H9 (cell line): ENCODE data around the gene STK32B. TPM values are rescaled to one million over a fixed set of nuclear protein-coding genes. Genes with fewer than 3 reads are reported as not detected.

Experiments used
- DNase-seq: peaks from one replicate; pipeline ENCODE4 v3.0.0-alpha.2; 2017
- H2AFZ ChIP-seq: one replicate; pipeline ENCODE4 v1.6.1; 2013; ENCODE audit warnings: mild to moderate bottlenecking, low read length, control low read depth, moderate library complexity
- H2AK5ac ChIP-seq: 2 replicates; pipeline ENCODE4 v1.6.1; 2013; ENCODE audit warnings: low read length, control low read depth, mixed read lengths; ENCODE audit not compliant: insufficient read length
- H2BK120ac ChIP-seq: one replicate; pipeline ENCODE4 v1.6.1; 2013; ENCODE audit warnings: low read depth, mild to moderate bottlenecking, low read length, control low read depth, inconsistent platforms; ENCODE audit not compliant: poor library complexity, severe bottlenecking
- H2BK12ac ChIP-seq: 2 replicates; pipeline ENCODE4 v1.6.1; 2013; ENCODE audit warnings: low read length, control low read depth, mixed read lengths, low read depth; ENCODE audit not compliant: insufficient read length
- H2BK15ac ChIP-seq: 2 replicates; pipeline ENCODE4 v1.6.1; 2013; ENCODE audit warnings: low read depth, low read length, control low read depth
- H2BK20ac ChIP-seq: one replicate; pipeline ENCODE4 v1.6.1; 2013; ENCODE audit warnings: low read depth, mild to moderate bottlenecking, low read length, control low read depth, inconsistent platforms; ENCODE audit not compliant: poor library complexity, severe bottlenecking
- H2BK5ac ChIP-seq: 2 replicates; pipeline ENCODE4 v1.6.1; 2013; ENCODE audit warnings: low read length, control low read depth, mixed read lengths; ENCODE audit not compliant: insufficient read length
- H3K14ac ChIP-seq: 2 replicates; pipeline ENCODE4 v1.6.1; 2013; ENCODE audit warnings: low read length, control low read depth; ENCODE audit not compliant: insufficient read depth
- H3K18ac ChIP-seq: 2 replicates; pipeline ENCODE4 v1.6.1; 2013; ENCODE audit warnings: low read depth, mild to moderate bottlenecking, mixed read lengths, low read length, control low read depth; ENCODE audit not compliant: insufficient read length
- H3K23ac ChIP-seq: 2 replicates; pipeline ENCODE4 v1.6.1; 2013; ENCODE audit warnings: low read length, control low read depth, mixed read lengths, low read depth; ENCODE audit not compliant: insufficient read length
- H3K23me2 ChIP-seq: 2 replicates; pipeline ENCODE4 v1.6.1; 2013; ENCODE audit warnings: low read depth, mild to moderate bottlenecking, mixed read lengths, low read length, control low read depth; ENCODE audit not compliant: insufficient read length, poor library complexity, severe bottlenecking
- H3K27ac ChIP-seq: 2 replicates; pipeline ENCODE4 v1.5.1; 2013; ENCODE audit warnings: low read length, control low read depth, mixed read lengths, low read depth; ENCODE audit not compliant: insufficient read length
- H3K27me3 ChIP-seq: 2 replicates; pipeline ENCODE4 v1.6.1; 2013; ENCODE audit warnings: low read length, control low read depth, inconsistent platforms; ENCODE audit not compliant: insufficient read depth
- H3K4ac ChIP-seq: 2 replicates; pipeline ENCODE4 v1.6.1; 2013; ENCODE audit warnings: low read depth, mild to moderate bottlenecking, control low read depth, inconsistent platforms, low read length, moderate library complexity
- H3K4me1 ChIP-seq: 2 replicates; pipeline ENCODE4 v1.6.1; 2013; ENCODE audit warnings: low read length, control low read depth, inconsistent platforms; ENCODE audit not compliant: insufficient read depth
- H3K4me2 ChIP-seq: 2 replicates; pipeline ENCODE4 v1.6.1; 2013; ENCODE audit warnings: low read length, control low read depth, mixed read lengths; ENCODE audit not compliant: insufficient read length, insufficient read depth
- H3K56ac ChIP-seq: 2 replicates; pipeline ENCODE4 v1.6.1; 2013; ENCODE audit warnings: low read depth, mild to moderate bottlenecking, mixed read lengths, low read length, control low read depth; ENCODE audit not compliant: insufficient read length
- H3K79me1 ChIP-seq: 2 replicates; pipeline ENCODE4 v1.6.1; 2013; ENCODE audit warnings: low read depth, mild to moderate bottlenecking, moderate library complexity, low read length, control low read depth, inconsistent platforms; ENCODE audit not compliant: insufficient read depth, poor library complexity, severe bottlenecking
- H3K79me2 ChIP-seq: 2 replicates; pipeline ENCODE4 v1.6.1; 2013; ENCODE audit warnings: low read length, control low read depth, inconsistent platforms; ENCODE audit not compliant: insufficient read depth
- H3K9ac ChIP-seq: 2 replicates; pipeline ENCODE4 v1.6.1; 2013; ENCODE audit warnings: low read length, control low read depth, mixed read lengths; ENCODE audit not compliant: insufficient read length; ENCODE audit errors: extremely low read depth
- H3K9me3 ChIP-seq: one replicate; pipeline ENCODE4 v1.6.1; 2013; ENCODE audit warnings: low read depth, low read length, inconsistent platforms; ENCODE audit not compliant: control insufficient read depth
- H3T11ph ChIP-seq: one replicate; pipeline ENCODE4 v1.6.1; 2013; ENCODE audit warnings: mild to moderate bottlenecking, low read length, control low read depth, inconsistent platforms
- H4K20me1 ChIP-seq: one replicate; pipeline ENCODE4 v1.6.1; 2013; ENCODE audit not compliant: control insufficient read depth, insufficient read length, insufficient read depth
- H4K5ac ChIP-seq: 2 replicates; pipeline ENCODE4 v1.6.1; 2013; ENCODE audit warnings: low read depth, mild to moderate bottlenecking, mixed read lengths, low read length, control low read depth; ENCODE audit not compliant: insufficient read length
- H4K8ac ChIP-seq: replicated peaks from 2 replicates; pipeline ENCODE4 v1.6.1; 2013; ENCODE audit warnings: low read length, control low read depth, mixed read lengths, low read depth; ENCODE audit not compliant: insufficient read length
- H4K91ac ChIP-seq: 2 replicates; pipeline ENCODE4 v1.6.1; 2013; ENCODE audit warnings: low read depth, mild to moderate bottlenecking, moderate library complexity, mixed read lengths, low read length, control low read depth; ENCODE audit not compliant: insufficient read length
- H3K27ac Mint-ChIP-seq, 3 experiments: 2 replicates in 2 of 3; 3 replicates in 1 of 3; pipeline ENCODE4 v1.8.0; 2020 to 2021; ENCODE audit warnings: mixed read lengths in 3 of 3, mild to moderate bottlenecking in 1 of 3, moderate library complexity in 1 of 3
- H3K27me3 Mint-ChIP-seq: 2 replicates; pipeline ENCODE4 v1.8.0; 2021; ENCODE audit warnings: low read depth, mild to moderate bottlenecking, moderate library complexity, mixed read lengths
- H3K36me3 Mint-ChIP-seq, 3 experiments: 2 replicates in 2 of 3; 3 replicates in 1 of 3; pipeline ENCODE4 v1.8.0; 2020 to 2021; ENCODE audit warnings: low read depth in 3 of 3, mixed read lengths in 3 of 3; ENCODE audit not compliant: insufficient read depth in 1 of 3
- H3K4me1 Mint-ChIP-seq, 2 experiments: 2 replicates each; pipeline ENCODE4 v1.8.0; 2020; ENCODE audit warnings: mixed read lengths in 2 of 2
- H3K4me3 Mint-ChIP-seq, 2 experiments: 2 replicates in 1 of 2; 3 replicates in 1 of 2; pipeline ENCODE4 v1.8.0; 2020 to 2021; ENCODE audit warnings: mild to moderate bottlenecking in 2 of 2, mixed read lengths in 2 of 2, moderate library complexity in 1 of 2
- H3K9me3 Mint-ChIP-seq, 2 experiments: 2 replicates in 1 of 2; 3 replicates in 1 of 2; pipeline ENCODE4 v1.8.0; 2020; ENCODE audit warnings: mild to moderate bottlenecking in 2 of 2, mixed read lengths in 2 of 2, moderate library complexity in 1 of 2
- WGBS: extraction: QIAGEN DNeasy Blood & Tissue Kit; methylation state at CpG from one replicate; pipeline ENCODE4 v1.1.7; 2013; ENCODE audit warnings: missing lambda C conversion rate, low lambda C conversion rate, mixed read lengths; ENCODE audit not compliant: insufficient read length; ENCODE audit errors: extremely low coverage; 5-methylcytosine and 5-hydroxymethylcytosine counted together
- total RNA-seq: library from RNA; stranded (reverse); gene quantifications from 2 replicates; pipeline ENCODE4 v1.2.1, GENCODE V29; 2021
- TF ChIP-seq, protein P1 (sequence below): fragments of 200-600 bp; sonication (generic); conservative IDR thresholded peaks from 3 replicates; pipeline ENCODE4 v1.8.0; 2021; ENCODE audit warnings: antibody characterized with exemption, mild to moderate bottlenecking

STK32B gene
- total RNA-seq, 1 experiment from 2014 or later = 1.0 TPM

DNA sequence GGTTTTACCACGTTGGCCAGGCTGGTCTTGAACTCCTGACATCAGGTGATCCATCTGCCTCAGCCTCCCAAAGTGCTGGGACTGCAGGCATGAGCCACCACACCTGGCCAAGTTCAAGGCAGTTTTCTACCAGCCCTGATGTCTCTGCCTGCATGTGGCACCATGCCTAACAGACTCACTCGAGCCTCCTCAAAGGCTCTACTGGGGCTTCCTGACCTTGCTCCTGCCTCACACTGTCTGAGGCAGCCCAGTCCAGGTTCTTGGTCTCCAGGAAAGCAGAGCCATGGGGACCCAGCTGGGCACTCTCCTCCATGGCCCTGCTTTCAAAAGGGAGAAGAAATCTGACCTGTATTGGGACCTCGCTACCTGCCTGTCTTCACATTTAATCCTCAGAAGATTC, 370.1 kb downstream of the STK32B start:
- H3K18ac ChIP-seq = no peak overlapping the region
- no CpG with 5 or more reads among the region's 3 CpGs for WGBS
- no peak overlapping the region for H4K8ac ChIP-seq
- Mint-ChIP-seq H3K27ac (no peak overlapping the region), H3K27me3 (peaks cover 24% of the 10 kb centered on the region), H3K36me3 (peaks cover 0 to 8% (median 0%) of the 10 kb centered on the region in 3 experiments; a peak in 3 of 7 replicates), H3K4me3 (no peak overlapping the region), H3K9me3 (peaks cover 12 to 13% of the 10 kb centered on the region in 2 experiments), H3K4me1 (no peaks in the 10 kb centered on the region; a peak in 1 of 4 replicates)
- H3K23me2 ChIP-seq = no peaks in the 10 kb centered on the region
- no peak overlapping the region for H2AK5ac ChIP-seq
- H4K20me1 ChIP-seq = no peaks in the 10 kb centered on the region
- H3K9me3 ChIP-seq = no peaks in the 10 kb centered on the region
- DNase-seq = no peak
- H3K23ac ChIP-seq = no peak overlapping the region
- H2BK15ac ChIP-seq = no peak overlapping the region
- H2BK12ac ChIP-seq = no peak overlapping the region
- H3K14ac ChIP-seq = no peak overlapping the region
- no peak overlapping the region for H3K4ac ChIP-seq
- no peaks in the 10 kb centered on the region for H3K4me1 ChIP-seq
- no peak overlapping the region for H3K9ac ChIP-seq
- H4K5ac ChIP-seq = no peak overlapping the region
- H2BK120ac ChIP-seq = no peak overlapping the region
- H3K27ac ChIP-seq = no peak overlapping the region
- H3K56ac ChIP-seq = no peak overlapping the region
- H2AFZ ChIP-seq = no peak overlapping the region
- TF ChIP-seq, protein P1, sequence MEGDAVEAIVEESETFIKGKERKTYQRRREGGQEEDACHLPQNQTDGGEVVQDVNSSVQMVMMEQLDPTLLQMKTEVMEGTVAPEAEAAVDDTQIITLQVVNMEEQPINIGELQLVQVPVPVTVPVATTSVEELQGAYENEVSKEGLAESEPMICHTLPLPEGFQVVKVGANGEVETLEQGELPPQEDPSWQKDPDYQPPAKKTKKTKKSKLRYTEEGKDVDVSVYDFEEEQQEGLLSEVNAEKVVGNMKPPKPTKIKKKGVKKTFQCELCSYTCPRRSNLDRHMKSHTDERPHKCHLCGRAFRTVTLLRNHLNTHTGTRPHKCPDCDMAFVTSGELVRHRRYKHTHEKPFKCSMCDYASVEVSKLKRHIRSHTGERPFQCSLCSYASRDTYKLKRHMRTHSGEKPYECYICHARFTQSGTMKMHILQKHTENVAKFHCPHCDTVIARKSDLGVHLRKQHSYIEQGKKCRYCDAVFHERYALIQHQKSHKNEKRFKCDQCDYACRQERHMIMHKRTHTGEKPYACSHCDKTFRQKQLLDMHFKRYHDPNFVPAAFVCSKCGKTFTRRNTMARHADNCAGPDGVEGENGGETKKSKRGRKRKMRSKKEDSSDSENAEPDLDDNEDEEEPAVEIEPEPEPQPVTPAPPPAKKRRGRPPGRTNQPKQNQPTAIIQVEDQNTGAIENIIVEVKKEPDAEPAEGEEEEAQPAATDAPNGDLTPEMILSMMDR = no peak
- no peak overlapping the region for H4K91ac ChIP-seq
- no peak overlapping the region for H2BK20ac ChIP-seq
- no peak overlapping the region for H3K4me2 ChIP-seq
- H3K79me1 ChIP-seq = no peaks in the 10 kb centered on the region
- no peak overlapping the region for H3T11ph ChIP-seq
- no peak overlapping the region for H2BK5ac ChIP-seq
- no peaks in the 10 kb centered on the region for H3K79me2 ChIP-seq
- H3K27me3 ChIP-seq = no peaks in the 10 kb centered on the region
